Hepatic stellate cell (primary cell): ENCODE results near the gene CTTNBP2NL.

Experiments
- DNase-seq: peaks from one replicate; pipeline ENCODE4 v3.0.0; 2011; ENCODE audit warnings: low spot score

The CTTNBP2NL gene

GRCh38 chr1:112395821-112396652, at the start of gene CTTNBP2NL:
CTTNBP2NL (plus strand) TSS chr1:112396214; CDS start chr1:112416166, 19,952 bp downstream.
- peak; percentile 98 for DNase-seq

DNA sequence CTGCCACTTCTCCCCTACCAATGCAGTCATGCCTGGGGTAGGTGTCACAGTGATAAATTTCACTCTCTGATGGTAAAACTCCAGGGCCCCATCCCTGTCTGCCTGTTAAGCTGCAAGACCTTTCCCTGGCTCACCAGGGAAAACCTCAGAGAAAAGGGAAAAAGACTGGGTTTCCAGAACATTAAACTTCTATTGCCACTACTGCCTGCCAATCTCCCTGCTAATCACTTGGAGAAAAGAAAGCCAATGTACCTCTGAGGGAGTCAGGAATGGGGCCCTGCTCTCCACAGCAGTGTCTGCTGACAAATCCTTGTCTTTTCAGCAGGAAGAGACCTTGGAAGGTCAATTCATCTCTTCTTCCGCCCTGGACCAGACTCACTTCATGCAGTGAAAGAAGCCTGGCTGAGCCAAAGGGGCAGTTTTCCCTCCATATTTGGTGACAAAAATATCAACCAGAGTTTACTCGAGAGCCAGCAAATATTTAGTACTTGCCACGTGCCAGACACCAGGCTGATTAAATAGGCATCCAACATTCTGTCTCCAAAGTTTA, 49.1 kb upstream of the CTTNBP2NL start:
- no peak for DNase-seq

DNA sequence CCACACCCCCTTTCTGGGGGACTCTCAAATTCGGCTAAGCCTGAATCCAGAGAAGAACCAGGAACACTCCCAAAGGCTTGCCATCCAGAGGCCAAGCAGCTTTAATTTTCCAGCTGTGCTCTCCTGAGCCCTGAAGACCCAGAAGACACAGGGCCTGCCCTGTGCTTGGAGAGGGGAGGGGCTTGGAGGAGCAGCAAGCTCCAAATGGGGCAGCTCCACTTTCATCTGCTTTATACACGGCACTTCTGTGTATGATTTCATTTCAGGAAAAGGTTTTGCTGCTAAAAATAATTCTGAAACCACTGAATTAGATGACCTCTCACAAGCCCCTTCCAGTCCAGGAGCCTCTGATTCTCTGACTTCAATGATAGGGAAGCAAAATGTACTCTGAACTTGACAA, 39.2 kb upstream of the CTTNBP2NL start:
- no peak for DNase-seq

GRCh38 chr1:112357467-112357866, 38.5 kb upstream of the CTTNBP2NL start:
- DNase-seq, result no peak

DNA sequence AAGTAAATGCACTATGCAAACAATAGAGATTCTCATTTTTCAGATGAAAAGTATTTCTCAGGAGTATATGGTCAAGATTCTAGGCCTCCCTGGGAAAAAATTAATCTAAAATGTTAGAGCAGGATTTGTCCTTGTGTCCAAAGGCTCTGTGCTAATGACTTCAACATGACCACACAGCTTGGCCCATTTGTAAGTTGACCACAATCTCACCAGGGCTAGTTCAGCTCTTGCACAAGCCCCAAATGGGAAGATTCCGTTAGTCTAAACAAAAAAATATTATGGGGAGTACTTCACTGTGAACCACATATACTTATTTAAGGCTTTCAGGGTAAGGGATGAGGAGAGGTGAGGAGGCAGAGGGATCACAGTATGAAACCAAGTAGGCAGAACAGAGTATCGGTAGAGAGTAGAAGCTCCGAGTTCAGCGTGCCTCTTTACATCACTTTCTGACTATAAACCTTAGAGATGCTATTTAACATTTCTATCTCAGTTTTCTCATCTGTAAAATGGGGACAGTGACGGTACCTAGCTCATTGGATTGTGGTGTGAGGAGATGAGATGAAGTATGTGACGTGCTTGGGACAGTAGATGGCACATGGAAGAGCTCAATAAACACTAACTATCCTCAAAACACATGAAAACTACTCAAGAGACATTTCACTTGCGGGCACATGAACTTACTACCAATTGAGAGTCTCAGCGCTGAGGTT, 37.8 kb upstream of the CTTNBP2NL start:
- no peak for DNase-seq

DNA sequence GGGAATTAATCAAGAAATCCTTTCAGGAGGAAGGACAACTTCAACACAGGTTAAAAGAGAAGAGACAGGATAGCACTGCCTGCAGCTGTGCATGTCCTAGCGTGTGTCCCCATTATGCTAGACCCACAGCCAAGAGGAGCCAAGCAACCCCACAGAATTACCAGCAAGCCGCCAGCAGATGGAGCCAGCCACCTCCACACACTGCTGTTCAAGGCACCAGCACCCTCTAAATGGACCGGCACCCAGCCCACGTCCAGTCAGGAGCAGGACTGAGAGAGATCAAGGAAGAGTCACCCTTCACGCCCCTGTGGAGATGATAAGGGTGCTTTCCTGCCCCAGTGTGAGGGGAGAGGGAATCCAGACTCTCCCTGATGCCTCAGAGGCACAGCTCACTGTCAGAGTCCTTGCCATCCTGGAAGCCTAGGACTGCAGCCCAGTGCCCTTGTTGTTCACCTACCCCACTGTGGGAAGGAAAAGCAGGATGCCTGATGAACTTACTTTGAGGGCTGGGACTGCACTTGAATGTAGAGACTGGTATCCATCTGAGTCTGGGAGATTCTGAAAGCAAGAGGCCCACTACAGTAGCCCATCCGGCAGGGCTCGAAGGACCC, 37.1 kb upstream of the CTTNBP2NL start:
- DNase-seq, result peak; percentile 59

GRCh38 chr1:112359961-112360767, 35.9 kb upstream of the CTTNBP2NL start:
- DNase-seq, result peak; percentile 67

GRCh38 chr1:112363636-112364035, 32.4 kb upstream of the CTTNBP2NL start:
- no peak for DNase-seq

DNA sequence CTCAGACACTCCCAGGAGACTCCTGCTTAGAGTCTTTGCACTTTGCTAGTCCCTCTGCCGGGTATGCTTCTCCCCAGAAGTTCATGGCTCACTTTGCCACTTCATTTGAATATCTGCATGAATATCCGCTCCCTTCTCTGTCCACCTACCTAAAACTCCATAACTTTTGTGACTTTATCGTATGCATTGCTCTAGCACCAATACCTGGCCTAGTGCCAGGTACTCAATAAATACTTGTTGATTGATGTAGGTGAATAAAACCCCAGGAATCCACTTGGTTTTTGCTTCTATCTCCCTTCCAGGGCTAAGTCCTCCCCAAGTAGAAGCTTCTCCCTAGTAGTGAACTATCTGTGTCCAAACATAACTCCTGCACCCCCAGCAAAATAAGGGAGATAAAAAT, 27.8 kb upstream of the CTTNBP2NL start:
- DNase-seq, result no peak

DNA sequence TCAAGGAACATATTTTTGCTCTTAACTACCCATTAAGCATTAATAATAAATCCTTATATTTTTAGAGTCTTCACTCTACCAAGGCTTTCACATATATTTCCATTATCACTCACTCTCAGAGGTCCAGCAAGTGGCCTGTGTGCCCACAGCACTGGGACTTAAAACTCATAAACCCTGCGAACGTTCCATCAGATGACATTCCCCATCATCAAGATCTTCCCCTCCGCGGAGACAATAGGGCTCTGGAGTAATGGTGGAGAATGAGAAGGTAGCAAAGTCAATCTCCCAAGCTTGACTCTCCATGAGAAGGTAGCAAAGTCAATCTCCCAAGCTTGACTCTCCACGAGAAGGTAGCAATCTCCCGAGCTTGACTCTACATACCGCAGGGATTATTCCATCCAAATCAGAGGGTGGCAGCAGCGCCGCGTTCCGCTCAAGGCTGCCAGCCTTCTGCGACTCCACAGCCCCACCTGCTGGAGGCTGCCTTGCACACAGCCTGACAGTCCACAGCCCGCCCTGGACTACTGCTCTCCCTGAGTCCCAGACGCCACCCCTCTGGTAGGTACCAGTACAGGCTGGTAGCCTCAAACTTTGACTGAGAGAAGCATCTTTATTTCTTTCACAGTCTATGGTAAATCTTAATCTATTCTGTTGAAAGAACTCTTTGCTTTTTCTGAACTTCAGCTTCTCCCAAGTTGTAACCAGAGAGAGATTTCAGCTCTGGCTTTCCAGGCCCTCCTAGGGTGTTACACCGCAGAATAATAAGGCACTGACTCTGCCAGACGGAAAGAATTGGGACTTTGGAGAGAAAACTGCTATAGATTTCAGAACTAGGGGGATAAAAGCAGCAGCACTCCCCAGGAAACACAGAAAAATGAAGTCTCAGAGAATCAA, 26.4 kb upstream of the CTTNBP2NL start:
- DNase-seq, result peak; percentile 74

DNA sequence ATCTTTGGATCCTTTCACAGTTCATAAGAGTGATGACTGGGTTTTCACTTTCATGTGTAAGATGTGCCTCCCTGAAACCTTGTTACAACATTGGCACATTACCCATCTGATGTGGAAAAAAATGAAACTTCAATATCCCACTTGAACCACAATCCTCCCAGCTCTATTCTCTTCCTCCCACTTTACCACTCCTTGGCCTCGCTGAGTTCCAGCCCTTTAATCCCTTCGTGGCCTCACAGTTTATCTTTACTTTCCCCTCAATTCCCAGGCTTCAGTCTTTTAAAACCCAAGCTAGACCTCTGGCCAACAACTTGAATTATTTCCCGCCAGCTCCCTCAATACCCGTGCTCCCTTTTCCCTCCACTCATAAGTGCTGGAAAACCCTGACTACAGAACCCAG, 25.0 kb upstream of the CTTNBP2NL start:
- no peak for DNase-seq

GRCh38 chr1:112371775-112372174, 24.2 kb upstream of the CTTNBP2NL start:
- no peak for DNase-seq

- no peak for DNase-seq
Observed at GRCh38 chr1:112373806-112374205, 22.2 kb upstream of the CTTNBP2NL start.

- no peak for DNase-seq
Observed at GRCh38 chr1:112375701-112376100, 20.3 kb upstream of the CTTNBP2NL start.

- no peak for DNase-seq
Observed at GRCh38 chr1:112380356-112380755, 15.7 kb upstream of the CTTNBP2NL start.

GRCh38 chr1:112381324-112382076, 14.5 kb upstream of the CTTNBP2NL start:
- DNase-seq, result no peak

DNA sequence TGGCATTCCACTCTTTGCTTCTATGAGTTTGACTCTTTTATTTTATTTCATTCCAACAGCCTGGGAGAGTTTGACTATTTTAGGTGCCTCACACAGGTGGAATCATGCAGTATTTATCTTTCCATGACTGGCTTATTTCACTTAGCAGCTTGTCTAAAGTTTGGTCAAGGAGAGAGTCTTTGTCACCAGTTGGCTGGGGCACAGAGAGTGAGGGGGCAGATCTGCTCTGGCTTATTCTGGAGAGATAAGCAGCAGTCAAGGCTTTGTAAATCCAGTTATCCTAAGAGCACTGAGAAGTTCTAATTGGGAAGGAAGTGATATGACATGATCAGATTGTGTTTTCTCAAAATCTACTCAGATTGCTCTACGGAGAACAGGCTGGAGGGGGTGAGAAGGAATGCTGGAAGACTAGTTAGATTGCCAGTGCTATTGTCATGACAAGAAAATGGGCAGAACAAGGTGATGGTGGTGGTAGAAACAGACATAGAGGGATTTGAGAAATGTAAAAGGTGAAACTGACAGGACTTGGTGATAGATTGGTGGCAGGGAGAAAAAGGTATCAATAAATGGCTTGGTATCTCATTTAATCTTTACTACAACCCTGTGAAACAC, 12.1 kb upstream of the CTTNBP2NL start:
- DNase-seq, result no peak

- DNase-seq, result no peak
Observed at GRCh38 chr1:112386024-112386723, 9.8 kb upstream of the CTTNBP2NL start.
